ENCODE results near the gene RFX4.

DNA sequence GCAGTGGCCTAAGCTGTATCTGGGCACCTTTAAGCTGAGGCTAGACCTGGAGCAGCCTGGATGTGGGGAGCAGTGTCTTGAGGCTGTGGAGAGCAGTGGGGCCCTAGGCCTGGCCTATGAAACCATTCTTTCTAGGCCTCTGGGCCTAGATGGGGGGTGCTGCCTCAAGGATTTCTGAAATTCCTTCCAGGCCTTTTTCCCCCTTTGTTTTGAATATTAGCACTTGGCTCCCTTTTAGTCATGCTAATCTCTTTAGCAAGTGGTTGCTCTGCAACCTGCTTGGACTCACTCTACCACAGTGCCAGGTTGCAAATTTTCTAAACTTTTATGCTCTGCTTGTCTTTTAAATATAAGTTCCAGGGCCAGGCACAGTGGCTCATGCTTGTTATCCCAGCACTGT is 41.6 kb upstream of the RFX4 start:
- no peak for TF ChIP-seq CTCF (IDR thresholded peaks at IDR 0.05)
- TF ChIP-seq EP300 (IDR thresholded peaks at IDR 0.05; ENCODE audit: low read depth): no peak
- no peak for TF ChIP-seq POLR2A (IDR thresholded peaks at IDR 0.05)
